Upper lobe of left lung (tissue), 6 donors: ENCODE results near the gene KLF6. TPM values are rescaled to one million over a fixed set of nuclear protein-coding genes. Genes with fewer than 3 reads are reported as not detected.

Experiments used
- ATAC-seq, 2 donors: fragments of 200-7000 bp; cut with Tn5 transposase; one replicate each; pipeline ENCODE4 v1.9.1; 2022; ENCODE audit warnings: mild to moderate bottlenecking in 2 of 2, moderate library complexity in 2 of 2; ENCODE audit not compliant: low FRiP score in 2 of 2
- DNase-seq, 2 donors: peaks; one replicate each; pipeline ENCODE4 v3.0.0-alpha.2; 2019 to 2020
- H3K27ac ChIP-seq, 4 donors: fragments of 200-600 bp; sonication (generic); one replicate each; pipeline ENCODE4 v1.5.1; 2016 to 2019
- H3K27me3 ChIP-seq, 4 donors: fragments of 200-600 bp; sonication (generic); one replicate each; pipeline ENCODE4 v1.5.1; 2017 to 2019
- H3K36me3 ChIP-seq, 4 donors: fragments of 200-600 bp; sonication (generic); one replicate each; pipeline ENCODE4 v1.5.1; 2016 to 2019
- H3K4me1 ChIP-seq, 4 donors: fragments of 200-600 bp; sonication (generic); one replicate each; pipeline ENCODE4 v1.5.1; 2018 to 2019
- H3K4me3 ChIP-seq, 4 donors: fragments of 200-600 bp; sonication (generic); one replicate each; pipeline ENCODE4 v1.5.1; 2017 to 2019; ENCODE audit warnings: mild to moderate bottlenecking in 2 of 4, moderate library complexity in 1 of 4
- H3K9me3 ChIP-seq, 4 donors: fragments of 200-600 bp; sonication (generic); one replicate each; pipeline ENCODE4 v1.5.1; 2018 to 2019
- EP300 ChIP-seq, 4 donors: sonication (generic); formaldehyde crosslinking; IDR thresholded peaks; one replicate each; pipeline ENCODE4 v1.5.1; 2017; ENCODE audit warnings: antibody characterized with exemption in 4 of 4, control low read depth in 2 of 4
- POLR2A ChIP-seq, 4 donors: fragments of 450-650 bp; IDR thresholded peaks; one replicate each; pipeline ENCODE4 v1.5.1; 2016 to 2017; ENCODE audit warnings: antibody characterized with exemption in 4 of 4, mild to moderate bottlenecking in 2 of 4
- POLR2AphosphoS5 ChIP-seq, 2 donors: sonication (generic); formaldehyde crosslinking; IDR thresholded peaks; one replicate each; pipeline ENCODE4 v1.5.1; 2017; ENCODE audit warnings: antibody characterized with exemption in 2 of 2
- WGBS, 2 donors: methylation state at CpG; one replicate each; pipeline ENCODE4 v1.1.5; 2017 to 2018; 5-methylcytosine and 5-hydroxymethylcytosine counted together
- total RNA-seq, 6 donors: library from RNA; depleted of rRNA in 4 of 6; stranded (reverse); fragments of >200 nt in 4 of 6; gene quantifications; one replicate each; pipeline versions ENCODE4 v1.1.0 to v1.2.1, GENCODE V29; 2016 to 2021
- TF ChIP-seq, protein P1 (sequence below), 6 experiments: fragments of 450-650 bp in 4 of 6; fragments of 200-600 bp in 2 of 6; sonication (generic) in 2 of 6; IDR thresholded peaks; one replicate each; pipeline ENCODE4 v1.5.1; 2016 to 2019; ENCODE audit warnings: antibody characterized with exemption in 6 of 6
- donor health status: DM: no; HTN: no; CAD: no; lungs with moderate emphysema.
- donor health status: DM: no; HTN: yes; CAD: no; lungs with severe emphysema.

Gene KLF6
- total RNA-seq, 6 donors from 2014 or later: 164 to 439 (median 249) TPM

DNA sequence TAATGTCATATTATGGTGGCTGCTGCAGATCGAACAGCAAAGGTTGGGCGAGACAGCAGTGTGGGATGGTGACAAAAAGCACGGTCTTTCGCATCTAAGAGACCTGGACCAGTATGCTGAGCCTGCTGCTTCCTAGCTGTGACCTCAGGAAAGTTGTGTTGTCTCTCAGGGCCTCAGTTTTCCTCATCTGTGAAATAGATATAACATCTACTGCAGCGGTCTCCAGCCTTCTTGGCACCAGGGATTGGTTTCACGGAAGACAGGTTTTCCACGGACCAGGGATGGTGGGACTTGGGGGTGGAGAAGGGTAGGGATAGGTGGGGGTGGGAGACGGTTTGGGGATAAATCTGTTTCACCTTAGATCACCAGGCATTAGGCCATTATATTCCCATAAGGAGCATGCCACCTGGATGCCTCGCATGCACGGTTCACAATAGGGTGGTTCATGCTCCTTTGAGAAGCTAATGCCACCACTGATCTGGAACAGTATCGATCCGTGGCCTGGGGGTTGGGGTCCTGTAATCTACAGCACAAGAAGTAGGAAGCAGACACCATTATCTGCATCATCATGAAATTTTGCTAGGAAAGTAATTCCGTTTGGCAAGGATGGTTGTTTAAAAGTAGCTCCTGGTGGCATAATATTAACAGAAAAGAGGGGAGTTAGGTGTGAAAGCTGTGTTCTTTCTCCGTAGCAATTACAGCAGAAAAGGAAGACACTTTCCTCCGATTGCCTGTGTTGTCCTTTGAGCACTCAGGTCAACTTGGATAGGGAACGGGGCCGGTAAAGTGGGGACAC, 10.8 kb downstream of the KLF6 start:
- ATAC-seq (peak; percentile 20 to 35), DNase-seq (no peak)
- Histone ChIP-seq H3K27me3 (no peaks in the 10 kb centered on the region), H3K9me3 (no peaks in the 10 kb centered on the region), H3K4me3 (no peak overlapping the region), H3K27ac (peak overlapping the region in 3 of 4 donors; percentile 100), H3K4me1 (peaks cover 37 to 45% (median 41%) of the 10 kb centered on the region in 4 donors), H3K36me3 (peaks cover 13 to 55% (median 23%) of the 10 kb centered on the region in 4 donors)
- 94 to 96% methylated on average over 17 of the region's 17 CpGs for WGBS, 2 donors
- no peak for TF ChIP-seq EP300 (IDR thresholded peaks at IDR 0.05)
- no peak for TF ChIP-seq POLR2AphosphoS5 (IDR thresholded peaks at IDR 0.05)
- no peak for TF ChIP-seq POLR2A (IDR thresholded peaks at IDR 0.05)
- TF ChIP-seq, protein P1, sequence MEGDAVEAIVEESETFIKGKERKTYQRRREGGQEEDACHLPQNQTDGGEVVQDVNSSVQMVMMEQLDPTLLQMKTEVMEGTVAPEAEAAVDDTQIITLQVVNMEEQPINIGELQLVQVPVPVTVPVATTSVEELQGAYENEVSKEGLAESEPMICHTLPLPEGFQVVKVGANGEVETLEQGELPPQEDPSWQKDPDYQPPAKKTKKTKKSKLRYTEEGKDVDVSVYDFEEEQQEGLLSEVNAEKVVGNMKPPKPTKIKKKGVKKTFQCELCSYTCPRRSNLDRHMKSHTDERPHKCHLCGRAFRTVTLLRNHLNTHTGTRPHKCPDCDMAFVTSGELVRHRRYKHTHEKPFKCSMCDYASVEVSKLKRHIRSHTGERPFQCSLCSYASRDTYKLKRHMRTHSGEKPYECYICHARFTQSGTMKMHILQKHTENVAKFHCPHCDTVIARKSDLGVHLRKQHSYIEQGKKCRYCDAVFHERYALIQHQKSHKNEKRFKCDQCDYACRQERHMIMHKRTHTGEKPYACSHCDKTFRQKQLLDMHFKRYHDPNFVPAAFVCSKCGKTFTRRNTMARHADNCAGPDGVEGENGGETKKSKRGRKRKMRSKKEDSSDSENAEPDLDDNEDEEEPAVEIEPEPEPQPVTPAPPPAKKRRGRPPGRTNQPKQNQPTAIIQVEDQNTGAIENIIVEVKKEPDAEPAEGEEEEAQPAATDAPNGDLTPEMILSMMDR (IDR thresholded peaks at IDR 0.05): no peak

DNA sequence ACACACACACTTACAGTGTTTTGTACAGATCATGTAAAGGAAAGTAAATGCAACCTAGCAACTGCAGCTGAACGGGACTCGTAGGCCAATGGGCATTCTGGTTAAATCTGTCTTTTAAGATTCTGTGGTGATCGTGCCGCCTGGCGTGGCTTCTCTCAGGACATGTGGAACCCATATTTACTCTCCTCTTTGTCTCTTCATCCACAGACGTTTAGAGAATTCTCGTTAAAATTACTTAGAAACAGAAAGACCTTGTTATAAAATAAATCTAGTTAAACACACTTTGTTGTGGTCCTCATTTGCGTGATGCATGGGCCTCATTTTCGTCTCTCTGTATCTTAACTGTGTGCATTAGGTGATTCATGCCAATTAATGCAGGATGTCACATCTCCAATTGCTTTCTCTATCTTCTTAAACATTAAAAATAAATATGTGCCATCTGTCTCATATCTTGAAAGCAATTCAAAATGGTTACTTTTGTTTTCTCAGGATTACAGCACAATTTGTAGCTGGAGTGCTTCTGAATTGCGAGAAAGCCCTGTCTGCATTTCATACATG, 11.5 kb downstream of the KLF6 start:
- H3K9me3 ChIP-seq: no peaks in the 10 kb centered on the region
- no peak overlapping the region for H3K4me3 ChIP-seq

GRCh38 chr10:3772361-3773171, 12.4 kb downstream of the KLF6 start:
- 79 to 87% methylated on average over 10 of the region's 10 CpGs for WGBS, 2 donors
- no peak overlapping the region for H3K4me3 ChIP-seq
- DNase-seq (no peak), ATAC-seq (no peak)
- peak overlapping the region in 1 of 4 donors; percentile 13 for H3K27ac ChIP-seq
- peaks cover 21 to 28% (median 24%) of the 10 kb centered on the region in 4 donors for H3K4me1 ChIP-seq
- H3K27me3 ChIP-seq: no peaks in the 10 kb centered on the region
- H3K9me3 ChIP-seq: no peaks in the 10 kb centered on the region
- H3K36me3 ChIP-seq: peaks cover 6 to 38% (median 10%) of the 10 kb centered on the region in 4 donors
- TF ChIP-seq POLR2AphosphoS5 (IDR thresholded peaks at IDR 0.05) (peak; percentile 10 to 48), EP300 (IDR thresholded peaks at IDR 0.05) (no peak)

More for the DNA sequence above, 11.5 kb downstream of the KLF6 start:
- Histone ChIP-seq H3K36me3 (peaks cover 13 to 48% (median 17%) of the 10 kb centered on the region in 4 donors), H3K4me1 (peaks cover 30 to 38% (median 34%) of the 10 kb centered on the region in 4 donors), H3K27me3 (no peaks in the 10 kb centered on the region), H3K27ac (peak overlapping the region in 2 of 4 donors; percentile 11 to 100)
- TF ChIP-seq POLR2AphosphoS5 (IDR thresholded peaks at IDR 0.05) (no peak), POLR2A (IDR thresholded peaks at IDR 0.05) (no peak), EP300 (IDR thresholded peaks at IDR 0.05) (no peak)
- TF ChIP-seq, protein P1 (IDR thresholded peaks at IDR 0.05): no peak
- ATAC-seq (no peak), DNase-seq (no peak)
- 81 to 88% methylated on average over 10 of the region's 10 CpGs for WGBS, 2 donors

- peak overlapping the region in 1 of 4 donors; percentile 74 for H3K27ac ChIP-seq
- no peak for ATAC-seq
- DNase-seq: no peak
- H3K27me3 ChIP-seq: no peaks in the 10 kb centered on the region
- peaks cover 2 to 14% (median 9%) of the 10 kb centered on the region in 4 donors for H3K4me1 ChIP-seq
- H3K4me3 ChIP-seq: no peak overlapping the region
- H3K9me3 ChIP-seq: no peaks in the 10 kb centered on the region
- H3K36me3 ChIP-seq: peaks cover 0 to 19% (median 2%) of the 10 kb centered on the region in 4 donors
- TF ChIP-seq POLR2A (IDR thresholded peaks at IDR 0.05) (no peak), EP300 (IDR thresholded peaks at IDR 0.05) (no peak), POLR2AphosphoS5 (IDR thresholded peaks at IDR 0.05) (no peak)
- TF ChIP-seq, protein P1 (IDR thresholded peaks at IDR 0.05): no peak
- 94 to 97% methylated on average over 8 of the region's 8 CpGs for WGBS, 2 donors
Measured at GRCh38 chr10:3770611-3771110, 14.3 kb downstream of the KLF6 start.
